Activated CD4-positive, CD25-positive, alpha-beta regulatory T cell treated with anti-CD3 and anti-CD28 coated beads, Interleukin-2, amount 50 U/mL, for 16 hours (primary cell): Measurements from ENCODE around the gene G2E3.
"Not testable (repeated sequence)": the region's sequence is repeated elsewhere in the genome, so short reads cannot be mapped to it uniquely, and the experiment has no call there.

Source experiments
- DNase-seq: peaks from one replicate; pipeline ENCODE4 v3.0.0-alpha.2; 2020; ENCODE audit warnings: low read depth, low spot score

G2E3 gene

DNA sequence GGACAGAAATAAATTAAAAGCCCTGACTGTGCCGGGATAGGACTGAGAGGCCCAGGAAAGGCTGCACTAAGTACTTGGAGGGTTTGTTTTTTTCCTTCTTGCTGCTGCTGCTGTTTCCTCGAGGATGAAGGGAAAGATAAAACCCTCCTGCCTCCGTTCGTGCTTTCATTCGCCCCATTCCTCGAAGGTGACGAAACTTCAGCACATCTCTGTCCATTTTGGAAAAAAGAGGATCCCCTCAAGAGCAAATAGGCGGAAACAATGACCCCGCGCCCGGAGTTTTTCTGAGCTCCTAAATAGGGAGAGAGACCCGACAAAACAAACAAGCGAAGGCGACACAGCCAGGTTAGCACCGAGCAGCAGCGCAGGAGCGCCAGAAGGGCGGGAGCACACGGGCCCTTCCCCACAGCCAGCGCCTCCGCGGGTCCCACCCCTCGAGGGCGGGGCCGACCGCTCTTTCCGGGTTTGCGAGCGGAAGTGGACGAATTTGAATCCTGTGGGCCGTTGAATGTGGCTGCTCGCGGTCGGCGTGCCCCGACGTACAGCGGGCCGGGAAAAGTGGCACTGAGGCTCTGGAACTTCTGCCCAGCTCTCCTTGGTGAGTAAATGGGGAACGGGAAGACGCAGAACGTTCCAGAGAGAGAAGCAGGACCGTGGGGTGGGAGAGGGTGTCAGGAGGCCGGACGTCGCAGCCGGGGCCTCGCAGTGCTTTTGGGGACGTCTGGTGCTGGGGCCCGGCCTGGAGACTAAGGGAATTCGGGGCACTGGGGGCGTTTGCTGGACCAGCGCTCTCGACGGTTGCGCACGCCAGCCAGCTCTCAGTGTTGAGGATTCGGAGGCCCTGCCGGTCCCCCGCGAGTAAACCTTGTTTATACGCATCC is at the start of gene G2E3:
Gene G2E3, plus strand, starts transcription at position 484 of the 881 bp plus-strand sequence. CDS start 21,922 bp downstream, outside the sequence.
- peak; percentile 83 for DNase-seq

GRCh38 chr14:30517737-30518136 is 41.2 kb upstream of the G2E3 start:
- DNase-seq = no peak

GRCh38 chr14:30518867-30519560 is 39.9 kb upstream of the G2E3 start:
- no peak for DNase-seq

DNA sequence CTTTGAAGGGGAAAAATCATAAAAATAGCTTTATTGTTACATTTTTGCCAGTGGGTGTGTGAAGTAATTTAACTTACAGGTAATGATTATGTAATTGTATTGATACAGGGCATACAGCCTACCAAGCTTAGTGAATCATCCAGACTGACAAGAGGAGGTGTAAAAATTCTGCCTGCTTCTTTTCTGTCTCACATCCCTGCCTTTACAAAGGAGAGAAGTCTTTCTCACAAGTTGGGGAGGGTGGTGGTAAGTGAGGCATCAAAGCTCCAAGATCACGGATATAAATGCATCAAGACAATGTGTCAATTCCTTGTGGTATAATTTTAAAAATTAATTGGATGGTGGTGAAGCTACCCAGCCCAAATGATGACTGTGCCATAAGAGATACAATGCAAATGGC is 39.0 kb upstream of the G2E3 start:
- no peak for DNase-seq

DNA sequence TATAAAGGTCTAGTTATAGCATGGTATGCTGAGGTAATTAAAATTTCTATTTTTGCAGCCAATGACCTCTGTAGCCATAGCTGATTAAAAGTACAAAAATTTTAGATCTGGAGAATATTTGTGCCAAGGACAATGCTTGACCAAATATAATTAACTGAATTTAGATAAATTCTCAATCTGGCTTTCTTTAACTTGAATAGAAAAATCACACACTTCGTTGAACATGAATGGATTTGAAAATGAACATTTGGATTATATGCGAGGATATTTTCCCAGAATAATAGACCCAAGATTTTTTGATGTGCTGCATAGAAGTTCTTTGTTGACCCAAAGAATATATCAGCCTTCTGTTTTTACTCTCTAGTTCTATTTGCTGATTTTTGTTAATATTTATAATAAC is 38.4 kb upstream of the G2E3 start:
- DNase-seq = no peak

DNA sequence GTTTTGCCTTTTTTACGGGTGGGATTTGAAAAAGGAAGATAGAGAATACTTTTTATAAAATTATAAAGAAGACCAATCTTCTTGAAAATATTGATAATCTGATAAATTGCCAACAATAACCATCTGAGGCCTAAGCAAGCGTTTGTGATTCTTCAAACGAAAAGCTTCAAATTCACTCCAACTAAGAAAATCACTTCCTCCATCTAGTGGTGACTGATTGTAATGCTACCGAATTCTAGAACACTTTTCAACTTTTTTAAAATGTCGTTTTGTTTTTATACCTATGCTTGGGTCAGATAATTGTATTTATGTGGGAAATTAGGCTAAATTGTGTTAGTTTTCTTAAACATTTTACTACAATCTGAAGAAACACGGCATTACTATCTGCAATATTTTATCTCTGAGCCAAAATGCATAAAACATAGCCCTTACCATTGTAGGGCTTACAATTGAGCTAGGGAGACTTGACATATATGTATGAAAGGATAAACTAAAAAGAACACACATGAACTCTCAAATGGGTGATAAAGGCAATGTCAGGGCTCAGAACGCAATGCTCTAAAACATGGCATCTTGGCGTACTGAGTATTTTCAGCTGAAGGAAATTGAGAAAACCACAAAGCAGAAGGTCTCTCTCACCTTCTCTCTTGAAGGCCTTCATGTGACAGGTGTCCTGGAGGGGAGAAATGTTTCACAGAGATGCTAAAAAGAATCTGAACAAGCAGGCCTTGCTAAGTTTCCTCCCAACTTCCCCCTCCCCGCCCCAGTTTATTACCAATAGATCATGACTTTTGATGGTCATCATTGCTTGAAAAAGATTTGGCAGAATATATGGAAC is 36.8 kb upstream of the G2E3 start:
- no peak for DNase-seq

- DNase-seq = no peak
Measured at GRCh38 chr14:30525833-30526232, 33.1 kb upstream of the G2E3 start.

- DNase-seq = no peak
Measured at GRCh38 chr14:30527196-30527595, 31.8 kb upstream of the G2E3 start.

DNA sequence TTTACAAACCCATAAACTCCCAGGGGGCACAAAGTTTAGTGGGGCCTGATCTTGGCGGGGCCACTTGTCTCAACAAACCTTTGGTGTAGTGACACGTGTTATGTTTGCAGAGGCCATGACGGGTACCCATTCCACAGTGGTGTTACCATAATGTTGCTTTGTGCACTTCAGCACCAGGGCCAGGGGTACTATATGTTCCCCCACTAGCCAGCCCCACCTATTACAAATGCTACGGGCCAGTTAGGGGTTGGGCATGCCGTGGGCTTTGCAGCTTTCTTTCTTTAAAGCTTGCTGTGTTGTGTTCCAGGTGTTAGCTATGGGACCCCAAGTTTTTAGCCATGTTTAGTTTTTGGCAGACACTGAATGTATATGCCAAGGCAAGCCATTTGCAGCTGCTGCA is 30.8 kb upstream of the G2E3 start:
- DNase-seq = no peak

- DNase-seq = no peak
Measured at GRCh38 chr14:30528778-30529642, 29.9 kb upstream of the G2E3 start.

DNA sequence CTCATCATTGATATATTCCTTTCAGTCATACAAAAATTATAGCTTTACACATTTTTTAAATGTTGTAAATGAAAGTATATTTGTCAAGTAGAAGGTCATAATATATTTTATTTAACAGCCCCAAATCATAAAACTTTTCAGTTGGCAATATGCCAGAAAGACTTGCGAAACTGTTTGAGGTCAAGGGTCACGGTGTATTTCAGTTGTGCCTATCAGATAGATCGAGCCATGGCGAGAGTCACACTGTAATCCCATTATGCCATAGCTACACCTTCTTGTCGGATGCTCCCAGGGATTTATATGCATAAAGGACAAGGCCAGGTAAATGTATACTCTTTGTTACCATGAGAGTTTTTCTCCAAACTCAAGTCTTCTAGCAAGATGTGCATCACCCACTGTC is 26.7 kb upstream of the G2E3 start:
- no peak for DNase-seq

GRCh38 chr14:30533126-30533525 is 25.8 kb upstream of the G2E3 start:
- no peak for DNase-seq

DNA sequence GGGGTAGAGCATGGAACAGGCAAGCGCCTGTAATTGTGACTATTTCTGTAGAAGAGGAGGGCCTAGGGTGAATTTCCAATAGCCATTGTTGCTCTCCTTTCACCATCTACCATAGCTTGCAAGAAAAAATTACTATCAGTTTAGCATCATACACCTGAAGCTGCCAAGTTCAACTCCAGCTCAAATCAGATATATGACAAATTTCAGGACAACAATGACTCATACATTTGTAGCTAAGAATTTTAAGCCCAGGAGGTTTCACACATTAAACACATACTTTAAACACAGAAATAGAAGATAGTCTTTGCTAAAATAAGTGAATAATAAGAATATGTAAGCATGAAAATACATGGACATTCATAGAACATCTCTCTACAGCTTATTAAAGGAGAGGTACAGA is 17.6 kb upstream of the G2E3 start:
- DNase-seq = no peak

DNA sequence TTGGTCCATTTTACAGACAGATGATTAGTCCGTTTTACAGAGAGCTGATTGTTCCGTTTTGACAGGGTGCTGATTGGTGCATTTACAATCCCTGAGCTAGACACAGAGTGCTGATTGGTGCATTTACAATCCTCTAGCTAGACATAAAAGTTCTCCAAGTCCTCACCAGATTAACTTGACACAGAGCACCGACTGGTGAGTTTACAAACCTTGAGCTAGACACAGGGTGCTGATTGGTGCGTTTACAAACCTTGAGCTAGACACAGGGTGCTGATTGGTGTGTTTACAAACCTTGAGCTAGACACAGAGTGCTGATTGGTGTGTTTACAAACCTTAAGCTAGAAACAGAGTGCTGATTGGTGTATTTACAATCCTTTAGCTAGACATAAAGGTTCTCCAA is 12.2 kb upstream of the G2E3 start:
- DNase-seq = not testable (repeated sequence)

- DNase-seq = no peak
Measured at GRCh38 chr14:30547388-30548048, 11.4 kb upstream of the G2E3 start.

- no peak for DNase-seq
Measured at GRCh38 chr14:30550335-30550734, 8.6 kb upstream of the G2E3 start.

- DNase-seq = no peak
Measured at GRCh38 chr14:30551460-30551859, 7.5 kb upstream of the G2E3 start.

- no peak for DNase-seq
Measured at GRCh38 chr14:30553311-30553989, 5.5 kb upstream of the G2E3 start.

GRCh38 chr14:30558362-30558674 is 640 bp upstream of the G2E3 start:
- DNase-seq = no peak

- DNase-seq = no peak
Measured at GRCh38 chr14:30559638-30560091, 707 bp downstream of the G2E3 start.
